GM21367 (cell line): ENCODE data around the gene SRSF1.

ENCODE experiments used
- ATAC-seq: cut with Tn5 transposase; IDR thresholded peaks from one replicate; pipeline ENCODE4 v1.9.1; 2021; ENCODE audit not compliant: unreplicated experiment

The SRSF1 gene

GRCh38 chr17:58019039-58019438 is 12.0 kb upstream of the SRSF1 start:
- no peak for ATAC-seq

DNA sequence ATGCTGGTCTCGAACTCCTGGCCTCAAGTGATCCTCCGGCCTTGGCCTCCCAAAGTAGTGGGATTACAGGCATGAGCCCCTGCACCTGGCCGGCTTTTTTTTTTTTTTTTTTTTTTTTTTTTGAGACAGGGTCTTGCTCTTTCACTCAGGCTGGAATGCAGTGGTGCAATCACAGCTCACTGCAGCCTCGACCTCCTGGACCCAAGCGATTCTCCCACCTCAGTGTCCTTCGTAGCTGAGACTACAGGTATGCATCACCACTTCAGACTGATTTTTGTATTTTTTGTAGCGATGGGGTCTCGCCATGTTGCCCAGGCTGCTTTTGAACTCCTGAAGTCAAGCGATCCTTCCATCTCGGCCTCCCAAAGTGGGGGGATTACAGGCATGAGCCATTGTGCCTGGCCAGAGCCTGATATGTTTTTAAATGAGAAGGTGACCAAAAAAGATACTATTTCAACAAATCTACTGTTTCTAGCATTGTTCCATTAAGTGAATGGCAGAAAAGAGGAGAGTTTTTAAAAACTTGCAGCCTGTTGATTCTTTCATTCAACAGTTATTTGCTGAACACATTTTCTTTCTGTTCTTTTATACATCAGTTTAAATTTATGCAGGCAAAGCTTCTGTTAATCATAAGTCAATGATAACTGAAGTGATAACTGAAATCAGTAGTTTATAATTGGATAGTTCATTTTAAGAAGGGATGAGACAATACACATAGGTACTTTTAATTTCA is 3.2 kb upstream of the SRSF1 start:
- ATAC-seq = no peak

DNA sequence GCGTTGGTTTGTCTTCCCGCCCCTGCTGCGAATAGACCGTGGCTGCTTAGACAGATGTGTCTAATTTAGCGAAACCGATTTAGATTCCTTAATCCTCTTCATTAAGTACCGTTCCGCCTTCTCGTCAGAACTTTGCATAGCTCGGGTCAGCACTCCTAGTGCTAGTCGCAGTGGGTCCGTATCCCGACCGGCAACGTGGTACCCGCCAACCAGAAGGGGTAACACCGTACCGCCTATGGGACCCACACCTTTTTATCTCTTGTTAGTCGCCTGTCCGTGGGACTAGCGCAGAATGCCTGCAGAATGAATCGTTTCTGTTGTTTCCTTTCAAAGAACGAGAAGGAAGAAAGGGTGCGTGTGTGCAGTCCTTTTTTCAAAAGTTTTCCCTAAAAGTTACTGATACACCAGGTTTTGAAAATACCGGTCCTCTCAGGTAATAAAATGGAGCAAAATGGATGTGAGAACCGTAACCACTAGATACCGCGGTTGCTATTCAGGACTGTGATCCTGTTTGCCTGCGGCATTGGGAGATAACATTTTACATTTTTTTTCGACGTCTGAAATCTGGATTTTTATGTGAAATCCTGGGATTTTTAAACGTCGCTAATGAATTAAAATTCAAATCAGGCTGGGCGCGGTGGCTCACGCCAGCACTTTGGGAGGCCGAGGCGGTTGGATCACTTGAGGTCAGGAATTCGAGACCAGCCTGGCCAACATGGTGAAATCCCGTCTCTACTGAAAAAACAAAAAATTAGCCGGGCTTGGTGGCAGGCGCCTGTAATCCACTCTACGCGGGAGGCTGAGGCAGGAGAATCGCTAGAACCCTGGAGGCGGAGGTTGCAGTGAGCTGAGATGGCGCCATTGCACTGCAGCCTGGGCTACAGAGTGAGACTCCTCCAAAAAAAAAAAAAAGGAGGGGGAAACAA is 998 bp upstream of the SRSF1 start:
- ATAC-seq = peak; percentile 18

- ATAC-seq = peak; percentile 18
Measured at GRCh38 chr17:58006560-58006923, 504 bp downstream of the SRSF1 start.

- ATAC-seq = no peak
Measured at GRCh38 chr17:58005728-58006559, 1.1 kb downstream of the SRSF1 start.

GRCh38 chr17:58005031-58005727 is 1.9 kb downstream of the SRSF1 start:
- no peak for ATAC-seq

DNA sequence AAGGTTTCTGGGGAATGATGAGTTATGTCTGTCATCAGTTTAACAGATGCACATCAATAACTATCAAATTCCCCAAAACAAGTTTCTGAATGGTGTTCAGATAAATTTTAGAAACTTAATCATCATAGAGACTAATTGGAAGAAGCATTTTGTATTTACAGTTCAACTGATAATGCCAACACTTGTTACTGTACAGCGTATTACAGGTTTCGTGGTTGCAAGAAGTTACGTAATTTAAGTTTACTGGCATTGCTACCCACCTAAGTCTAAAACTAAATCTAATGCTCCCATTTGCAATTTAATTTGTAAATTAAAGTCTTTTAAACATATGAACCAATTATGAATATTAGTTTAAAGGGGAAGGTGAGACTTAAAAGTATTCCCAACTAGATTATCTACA is 3.0 kb downstream of the SRSF1 start:
- ATAC-seq = no peak

GRCh38 chr17:58002973-58003372 is 4.1 kb downstream of the SRSF1 start:
- no peak for ATAC-seq

GRCh38 chr17:58002154-58002948 is 4.7 kb downstream of the SRSF1 start:
- ATAC-seq = no peak

DNA sequence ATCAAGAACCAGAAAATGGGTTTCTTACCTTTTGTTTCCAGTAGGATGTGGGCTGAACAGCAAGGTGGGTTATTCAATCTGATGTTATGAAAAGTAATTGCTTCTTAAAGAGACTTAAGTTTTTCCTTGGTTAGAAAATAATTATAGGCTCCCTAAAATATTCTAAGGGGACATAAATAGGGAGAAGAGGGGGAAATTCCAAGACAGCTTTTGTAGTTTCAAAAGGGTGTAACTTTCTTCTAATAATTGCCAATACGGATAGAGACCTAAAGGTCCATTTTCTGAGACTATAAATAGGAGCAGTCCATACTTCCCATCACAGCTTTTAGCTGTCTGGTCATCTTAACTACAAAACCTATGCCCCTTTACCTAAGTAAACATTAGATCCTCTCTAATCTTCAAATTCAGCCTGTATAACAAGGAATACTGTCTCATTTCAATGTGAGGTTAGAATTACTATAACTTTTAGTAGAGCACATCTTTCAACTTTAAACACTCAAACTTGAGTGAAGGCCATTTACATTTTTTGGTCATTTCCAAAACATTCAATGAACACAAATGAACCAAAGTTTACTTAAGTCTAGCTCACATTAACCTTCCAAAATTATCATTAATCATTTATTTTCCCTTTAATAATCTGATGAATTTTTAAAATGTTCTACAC is 5.5 kb downstream of the SRSF1 start:
- no peak for ATAC-seq

- no peak for ATAC-seq
Measured at GRCh38 chr17:57999496-58000017, 7.5 kb downstream of the SRSF1 start.

DNA sequence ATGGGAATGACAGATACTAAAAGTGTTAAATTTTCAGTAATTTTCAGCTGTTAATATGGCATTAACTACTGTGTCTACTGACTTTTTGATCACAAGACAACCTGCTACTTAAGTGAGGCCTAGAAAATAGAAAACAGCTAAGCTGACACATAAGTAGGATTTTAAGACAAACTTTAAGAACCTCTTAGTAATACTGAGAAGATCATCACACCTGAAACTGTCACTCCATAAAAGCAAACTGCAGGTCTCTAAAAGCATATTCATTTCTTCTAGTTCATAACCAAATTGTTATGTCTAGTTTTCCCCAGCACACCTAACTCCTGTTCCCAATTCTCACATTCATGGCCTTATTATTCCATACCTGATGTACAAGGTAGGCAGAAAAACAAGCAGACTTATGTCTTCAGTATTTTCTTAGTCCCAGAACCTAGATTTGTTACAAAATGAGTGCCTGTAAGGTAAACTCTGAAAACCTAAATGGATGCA is 8.0 kb downstream of the SRSF1 start:
- ATAC-seq = no peak

- ATAC-seq = no peak
Measured at GRCh38 chr17:57997085-57997809, 9.8 kb downstream of the SRSF1 start.

DNA sequence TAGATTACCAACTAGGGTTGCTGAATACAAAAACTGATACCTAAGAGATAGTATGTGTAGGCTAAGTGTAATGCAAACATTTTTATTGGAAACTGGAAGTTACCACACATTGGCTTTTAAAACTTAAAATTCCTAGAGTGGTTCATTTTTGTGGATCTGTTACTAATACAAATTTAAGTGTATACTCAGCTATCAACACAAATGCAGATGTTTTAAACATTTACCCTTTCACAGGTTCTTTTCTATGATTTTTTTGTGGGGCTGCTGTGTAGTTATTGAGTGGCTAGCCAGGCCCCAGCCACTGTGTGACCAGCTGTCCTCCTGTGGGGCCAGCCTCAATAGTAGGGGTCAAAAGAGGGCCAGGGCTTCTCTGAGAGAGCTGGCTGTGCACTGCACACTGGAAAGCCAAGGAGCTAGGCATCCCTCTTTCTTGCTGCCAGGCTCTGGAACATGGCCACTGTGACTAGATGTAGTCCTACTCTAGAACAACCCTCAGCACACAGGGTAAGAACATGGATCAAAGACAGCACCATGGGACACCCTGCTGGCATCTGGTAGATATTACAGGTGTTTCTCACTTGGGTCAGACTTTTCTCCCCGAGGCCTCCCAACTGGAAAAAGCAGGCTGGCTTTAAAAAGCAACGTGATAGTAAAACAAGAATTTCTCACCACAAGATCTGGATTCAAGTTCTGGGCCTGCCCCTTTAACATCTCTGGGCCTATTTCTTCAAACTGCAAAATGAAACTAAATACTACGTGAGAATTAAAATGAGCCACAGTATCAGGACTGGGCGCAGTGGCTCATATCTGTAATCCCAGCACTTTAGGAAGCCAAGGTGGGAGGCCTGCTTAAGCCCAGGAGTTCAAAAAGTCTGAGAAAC is 11.7 kb downstream of the SRSF1 start:
- ATAC-seq = no peak

DNA sequence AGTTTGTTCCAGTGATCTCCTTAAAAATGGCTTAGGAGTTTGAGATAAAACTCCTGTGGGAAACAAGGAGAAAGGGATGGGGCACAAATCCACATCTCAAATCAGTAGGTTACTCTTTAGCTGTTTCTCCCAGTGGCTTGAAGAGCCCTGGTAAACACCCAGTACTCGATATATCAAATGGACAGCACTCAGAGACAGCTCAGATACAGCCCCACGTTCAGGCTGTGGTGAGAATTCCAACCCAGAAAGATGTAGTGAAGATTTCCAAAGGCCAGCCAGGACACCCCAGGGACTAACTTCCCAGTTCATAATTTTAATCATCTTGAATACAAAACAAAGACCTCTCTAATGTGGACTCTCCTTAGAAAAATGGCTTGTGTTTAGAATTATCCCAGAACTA is 12.6 kb downstream of the SRSF1 start:
- ATAC-seq = no peak

- no peak for ATAC-seq
Measured at GRCh38 chr17:57993471-57994365, 13.3 kb downstream of the SRSF1 start.
